Hypothalamus (tissue), 51 donors: ENCODE measurements around the gene OR6C1.
"Not testable (repeated sequence)": the region's sequence is repeated elsewhere in the genome, so short reads cannot be mapped to it uniquely, and the experiment has no call there.

ENCODE experiments used
- DNase-seq, 51 donors: peaks; one replicate each; lab custom pipeline; 2025; lab: John Stamatoyannopoulos, UW

The OR6C1 gene

DNA sequence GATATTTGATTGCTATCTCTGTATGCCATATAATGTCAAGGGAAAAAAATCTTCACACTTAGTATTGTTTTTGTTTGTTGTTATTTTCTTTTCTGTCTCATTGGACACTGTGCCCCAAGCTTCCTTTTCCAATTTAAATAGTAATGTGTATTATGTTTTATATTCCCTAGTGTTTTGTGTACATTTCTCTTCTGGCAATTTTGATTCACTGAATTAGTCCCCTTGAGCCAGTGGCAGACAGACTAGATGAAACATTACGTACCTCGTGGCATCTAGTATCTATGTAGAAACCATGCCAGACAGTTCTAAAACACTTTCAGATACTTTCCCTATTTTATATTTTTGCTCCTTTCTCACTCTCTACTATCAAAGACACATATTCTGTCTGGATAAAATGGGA is at the start of gene OR6C1:
TSS of gene OR6C1 (plus strand) at position 301 of the 400 bp plus-strand sequence. CDS start 6,257 bp downstream, outside the sequence.
- DNase-seq: no peak

DNA sequence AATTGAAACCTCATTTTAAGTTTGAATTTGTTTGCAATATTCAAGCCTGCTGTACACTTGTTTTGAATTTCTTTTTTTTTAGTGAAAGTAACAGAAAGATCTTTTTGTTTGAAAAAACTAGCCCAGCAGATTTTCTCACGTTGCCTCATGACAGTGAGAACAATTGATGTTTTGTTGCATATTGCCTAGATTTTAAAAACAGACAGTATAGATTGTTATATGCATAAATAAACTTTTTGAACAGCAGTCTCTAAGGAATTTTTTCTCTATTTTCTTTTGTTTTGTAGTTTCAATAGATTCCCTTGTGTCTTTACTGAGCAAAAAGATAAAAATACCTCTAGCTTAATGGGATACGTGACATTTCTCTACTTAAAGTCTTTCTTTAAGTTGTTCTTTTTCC is 33.2 kb upstream of the OR6C1 start:
- no peak for DNase-seq

- no peak for DNase-seq
Measured at GRCh38 chr12:55289999-55290398, 24.1 kb upstream of the OR6C1 start.

GRCh38 chr12:55296469-55296868 is 17.7 kb upstream of the OR6C1 start, which contains the start of gene OR6C6:
TSS of gene OR6C6 (minus strand) at chr12:55296569. CDS start at chr12:55295232, 1,337 bp downstream.
- no peak for DNase-seq

DNA sequence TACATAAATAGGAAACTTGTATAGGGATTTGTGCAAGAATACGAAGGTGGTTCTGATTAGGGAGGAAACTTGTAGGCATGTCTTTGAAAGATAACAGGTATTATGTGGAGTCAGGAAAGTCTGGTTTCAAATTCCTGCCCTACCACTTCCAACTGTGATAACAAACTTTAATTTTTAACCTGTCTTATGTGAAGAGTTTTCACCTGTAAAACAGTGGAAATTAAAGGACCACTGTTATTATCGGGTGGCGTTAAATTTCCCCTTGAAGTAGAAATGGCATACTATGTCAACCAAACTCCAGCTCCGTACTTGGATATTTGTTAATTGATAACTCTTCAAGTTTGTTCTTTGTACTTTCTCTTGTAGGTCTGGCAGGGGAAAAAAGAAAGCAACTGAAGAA is 6.1 kb downstream of the OR6C1 start:
- no peak for DNase-seq

GRCh38 chr12:55325801-55326200 is 11.7 kb downstream of the OR6C1 start:
- not testable (repeated sequence) for DNase-seq

- DNase-seq: no peak
Measured at GRCh38 chr12:55330446-55330845, 16.3 kb downstream of the OR6C1 start, which contains the start of gene OR6C3. TSS of gene OR6C3 (plus strand) at chr12:55330746. CDS start at chr12:55331701, 955 bp downstream.

GRCh38 chr12:55336002-55336401 is 21.9 kb downstream of the OR6C1 start:
- DNase-seq: no peak

DNA sequence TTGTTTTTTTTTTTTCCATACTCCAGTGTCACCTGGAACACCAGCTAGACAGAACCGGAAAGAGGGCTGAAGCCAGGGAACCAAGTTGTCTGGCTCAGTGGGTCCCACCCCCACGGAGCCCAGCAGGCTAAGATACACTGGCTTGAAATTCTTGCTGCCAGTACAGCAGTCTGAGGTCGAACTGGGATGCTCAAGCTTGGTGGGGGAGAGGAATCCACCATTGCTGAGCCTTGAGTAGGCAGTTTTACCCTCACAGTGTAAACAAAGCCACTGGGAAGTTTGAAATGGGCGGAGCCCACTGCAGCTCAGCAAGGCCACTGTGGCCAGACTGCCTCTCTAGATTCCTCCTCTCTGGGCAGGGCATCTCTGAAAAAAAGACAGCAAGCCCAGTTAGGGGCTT is 41.2 kb downstream of the OR6C1 start:
- not testable (repeated sequence) for DNase-seq

- no peak for DNase-seq
Measured at GRCh38 chr12:55362675-55363074, 48.5 kb downstream of the OR6C1 start, which contains the start of gene OR6C75. TSS of gene OR6C75 (plus strand) at chr12:55362975. CDS start at chr12:55365111, 2,136 bp downstream.

DNA sequence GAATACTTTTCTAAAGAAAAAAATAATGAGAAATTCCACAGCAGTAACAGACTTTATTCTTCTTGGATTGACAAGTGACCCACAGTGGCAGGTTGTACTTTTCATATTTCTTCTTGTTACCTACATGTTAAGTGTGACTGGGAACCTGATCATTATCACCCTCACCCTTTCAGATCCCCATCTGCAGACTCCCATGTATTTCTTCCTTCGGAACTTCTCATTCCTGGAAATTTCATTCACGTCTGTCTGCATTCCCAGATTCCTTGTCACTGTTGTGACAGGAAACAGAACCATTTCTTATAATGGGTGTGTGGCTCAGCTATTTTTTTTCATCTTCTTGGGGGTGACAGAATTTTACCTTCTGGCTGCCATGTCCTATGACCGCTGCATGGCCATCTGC is 50.9 kb downstream of the OR6C1 start:
- DNase-seq: no peak
